ENCODE data around the gene FN3K. TPM values are rescaled to one million over a fixed set of nuclear protein-coding genes. Genes with fewer than 3 reads are reported as not detected.

The FN3K gene
- total RNA-seq, 1 donor from 2014 or later, result 21.7 TPM

- H3K9me3 Mint-ChIP-seq, result no peaks in the 10 kb centered on the region
- H3K27ac Mint-ChIP-seq (ENCODE audit: unreplicated experiment), result no peak overlapping the region
- no peaks in the 10 kb centered on the region for H3K36me3 Mint-ChIP-seq (ENCODE audit: low read depth)
- DNase-seq (ENCODE audit: low read depth, low spot score), result no peak
- no peak overlapping the region for H3K4me3 Mint-ChIP-seq
- H3K4me1 Mint-ChIP-seq, result peaks cover 8% of the 10 kb centered on the region
- no peaks in the 10 kb centered on the region for H3K27me3 Mint-ChIP-seq (ENCODE audit: low read depth)
- TF ChIP-seq, protein P1, sequence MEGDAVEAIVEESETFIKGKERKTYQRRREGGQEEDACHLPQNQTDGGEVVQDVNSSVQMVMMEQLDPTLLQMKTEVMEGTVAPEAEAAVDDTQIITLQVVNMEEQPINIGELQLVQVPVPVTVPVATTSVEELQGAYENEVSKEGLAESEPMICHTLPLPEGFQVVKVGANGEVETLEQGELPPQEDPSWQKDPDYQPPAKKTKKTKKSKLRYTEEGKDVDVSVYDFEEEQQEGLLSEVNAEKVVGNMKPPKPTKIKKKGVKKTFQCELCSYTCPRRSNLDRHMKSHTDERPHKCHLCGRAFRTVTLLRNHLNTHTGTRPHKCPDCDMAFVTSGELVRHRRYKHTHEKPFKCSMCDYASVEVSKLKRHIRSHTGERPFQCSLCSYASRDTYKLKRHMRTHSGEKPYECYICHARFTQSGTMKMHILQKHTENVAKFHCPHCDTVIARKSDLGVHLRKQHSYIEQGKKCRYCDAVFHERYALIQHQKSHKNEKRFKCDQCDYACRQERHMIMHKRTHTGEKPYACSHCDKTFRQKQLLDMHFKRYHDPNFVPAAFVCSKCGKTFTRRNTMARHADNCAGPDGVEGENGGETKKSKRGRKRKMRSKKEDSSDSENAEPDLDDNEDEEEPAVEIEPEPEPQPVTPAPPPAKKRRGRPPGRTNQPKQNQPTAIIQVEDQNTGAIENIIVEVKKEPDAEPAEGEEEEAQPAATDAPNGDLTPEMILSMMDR (conservative IDR thresholded peaks at IDR 0.05), result no peak
Measured at GRCh38 chr17:82789051-82789592, 53.7 kb downstream of the FN3K start.

DNA sequence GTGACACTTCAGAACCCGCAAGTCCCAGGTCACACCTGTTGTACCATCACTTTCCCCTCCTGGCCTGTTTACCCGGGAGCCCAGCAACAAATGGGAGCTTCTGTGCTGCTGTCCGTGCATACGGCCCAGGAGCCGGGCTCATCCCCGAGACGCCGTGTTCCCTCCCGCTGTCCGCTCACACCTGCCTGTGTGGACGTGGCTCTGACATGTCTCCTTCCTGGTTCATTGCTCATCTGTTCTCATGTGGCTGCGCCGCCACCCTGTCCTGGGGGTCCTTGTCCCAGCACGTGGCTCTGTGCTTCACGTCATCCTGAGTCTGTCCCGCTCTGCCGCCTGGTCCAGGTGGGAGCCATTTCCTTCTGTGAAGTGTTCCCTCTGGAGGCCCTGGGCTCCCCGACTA is 54.4 kb downstream of the FN3K start:
- TF ChIP-seq, protein P1 (conservative IDR thresholded peaks at IDR 0.05), result no peak
- no peaks in the 10 kb centered on the region for H3K9me3 Mint-ChIP-seq
- no peaks in the 10 kb centered on the region for H3K27me3 Mint-ChIP-seq (ENCODE audit: low read depth)
- DNase-seq (ENCODE audit: low read depth, low spot score), result no peak
- H3K4me3 Mint-ChIP-seq, result no peak overlapping the region
- H3K4me1 Mint-ChIP-seq, result peaks cover 8% of the 10 kb centered on the region
- H3K27ac Mint-ChIP-seq (ENCODE audit: unreplicated experiment), result peak overlapping the region; percentile 75
- no peaks in the 10 kb centered on the region for H3K36me3 Mint-ChIP-seq (ENCODE audit: low read depth)

- H3K36me3 Mint-ChIP-seq (ENCODE audit: low read depth), result no peaks in the 10 kb centered on the region
- TF ChIP-seq, protein P1 (conservative IDR thresholded peaks at IDR 0.05), result no peak
- H3K4me3 Mint-ChIP-seq, result no peak overlapping the region
- peaks cover 12% of the 10 kb centered on the region for H3K4me1 Mint-ChIP-seq
- no peaks in the 10 kb centered on the region for H3K9me3 Mint-ChIP-seq
- no peak for DNase-seq (ENCODE audit: low read depth, low spot score)
- H3K27me3 Mint-ChIP-seq (ENCODE audit: low read depth), result no peaks in the 10 kb centered on the region
- no peak overlapping the region for H3K27ac Mint-ChIP-seq (ENCODE audit: unreplicated experiment)
Measured at GRCh38 chr17:82790391-82790790, 55.0 kb downstream of the FN3K start.

DNA sequence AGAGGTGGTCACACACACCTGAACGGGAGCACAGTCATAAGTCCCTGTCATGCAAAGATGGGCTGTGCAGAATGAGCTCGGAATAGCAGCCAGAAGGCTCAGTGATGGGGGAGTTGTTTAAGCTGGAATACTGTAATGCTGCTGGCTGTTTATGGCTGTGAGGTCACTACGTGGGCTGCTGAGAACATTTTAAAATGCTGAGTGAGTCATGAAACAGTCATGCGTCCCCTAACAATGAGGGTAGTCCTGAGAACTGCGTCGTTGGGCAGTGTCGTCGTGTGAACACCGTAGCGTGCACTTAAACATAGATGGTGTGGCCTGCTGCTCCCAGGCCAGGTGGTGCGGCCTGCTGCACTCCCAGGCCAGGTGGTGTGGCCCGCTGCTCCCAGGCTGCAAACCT is 56.1 kb downstream of the FN3K start:
- TF ChIP-seq, protein P1 (conservative IDR thresholded peaks at IDR 0.05), result no peak
- no peaks in the 10 kb centered on the region for H3K9me3 Mint-ChIP-seq
- H3K4me3 Mint-ChIP-seq, result no peak overlapping the region
- DNase-seq (ENCODE audit: low read depth, low spot score), result no peak
- H3K27me3 Mint-ChIP-seq (ENCODE audit: low read depth), result no peaks in the 10 kb centered on the region
- H3K27ac Mint-ChIP-seq (ENCODE audit: unreplicated experiment), result peak overlapping the region; percentile 8
- H3K36me3 Mint-ChIP-seq (ENCODE audit: low read depth), result no peaks in the 10 kb centered on the region
- peaks cover 12% of the 10 kb centered on the region for H3K4me1 Mint-ChIP-seq

DNA sequence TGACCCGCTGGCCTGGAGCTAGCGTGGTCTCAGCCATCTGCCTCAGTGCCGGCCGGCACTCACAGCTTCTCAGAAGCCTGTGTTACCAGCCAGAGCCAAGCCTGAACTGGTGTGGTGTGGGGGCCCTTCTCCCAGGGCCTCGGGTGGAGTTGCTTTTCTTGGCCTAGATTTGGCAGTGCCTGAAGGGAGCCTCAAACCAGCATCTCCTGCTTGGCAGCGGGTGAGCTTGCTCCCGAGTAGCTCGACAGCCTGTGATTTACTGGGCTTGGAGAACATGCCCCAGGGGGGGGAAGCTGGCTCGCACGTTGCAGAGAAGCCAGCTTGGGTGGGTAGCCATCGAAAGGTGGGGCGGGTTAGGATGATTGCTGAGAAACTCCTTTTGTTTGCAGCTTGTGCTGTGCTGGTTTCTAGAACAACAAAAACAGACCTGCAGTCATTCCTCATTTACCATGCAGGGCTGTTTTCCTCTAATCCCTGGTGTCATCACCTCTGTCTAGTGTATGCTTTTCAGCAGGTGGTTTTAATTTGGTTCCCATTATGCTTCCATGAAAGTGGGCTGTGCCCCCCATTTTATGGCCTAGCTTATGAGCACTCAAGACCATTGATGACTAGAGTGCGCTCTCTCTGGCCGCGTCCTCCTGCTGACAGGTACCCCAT is 58.7 kb downstream of the FN3K start:
- Mint-ChIP-seq H3K9me3 (no peaks in the 10 kb centered on the region), H3K27me3 (ENCODE audit: low read depth) (no peaks in the 10 kb centered on the region), H3K4me3 (no peak overlapping the region), H3K4me1 (peaks cover 12% of the 10 kb centered on the region), H3K27ac (ENCODE audit: unreplicated experiment) (peak overlapping the region; percentile 57), H3K36me3 (ENCODE audit: low read depth) (peaks cover 3% of the 10 kb centered on the region)
- DNase-seq (ENCODE audit: low read depth, low spot score), result no peak
- TF ChIP-seq, protein P1 (conservative IDR thresholded peaks at IDR 0.05), result no peak

Measured in neural crest cell (in vitro differentiated cells).